NOMO-1 (cell line): ENCODE measurements around the gene DYSF.

Experiments used
- DNase-seq, 2 experiments: peaks; one replicate each; lab custom pipeline; 2025; ENCODE audit not compliant: unreplicated experiment in 2 of 2; lab: John Stamatoyannopoulos, UW

The DYSF gene

GRCh38 chr2:71697106-71698004 is 244.0 kb downstream of the DYSF start:
- no peak for DNase-seq

- no peak for DNase-seq
Observed at GRCh38 chr2:71699428-71699827, 246.1 kb downstream of the DYSF start.

- DNase-seq, result no peak
Observed at GRCh38 chr2:71700041-71700657, 246.8 kb downstream of the DYSF start.

- no peak for DNase-seq
Observed at GRCh38 chr2:71700658-71701397, 247.5 kb downstream of the DYSF start.

- DNase-seq, result no peak
Observed at GRCh38 chr2:71702071-71702970, 249.0 kb downstream of the DYSF start.

GRCh38 chr2:71702971-71703898 is 249.9 kb downstream of the DYSF start:
- no peak for DNase-seq

GRCh38 chr2:71704131-71704561 is 250.8 kb downstream of the DYSF start:
- DNase-seq, result no peak

- DNase-seq, result no peak
Observed at GRCh38 chr2:71704688-71705087, 251.3 kb downstream of the DYSF start.

GRCh38 chr2:71705171-71705960 is 252.0 kb downstream of the DYSF start:
- DNase-seq, result no peak

- DNase-seq, result no peak
Observed at GRCh38 chr2:71706121-71706520, 252.8 kb downstream of the DYSF start.

GRCh38 chr2:71706836-71707235 is 253.5 kb downstream of the DYSF start:
- no peak for DNase-seq

- DNase-seq, result no peak
Observed at GRCh38 chr2:71710367-71711132, 257.2 kb downstream of the DYSF start.

- no peak for DNase-seq
Observed at GRCh38 chr2:71711133-71711855, 257.9 kb downstream of the DYSF start.

- no peak for DNase-seq
Observed at GRCh38 chr2:71712158-71712818, 258.9 kb downstream of the DYSF start.

- no peak for DNase-seq
Observed at GRCh38 chr2:71713581-71714580, 260.5 kb downstream of the DYSF start.
